ENCODE measurements around the gene SPHK1.

Gene SPHK1

DNA sequence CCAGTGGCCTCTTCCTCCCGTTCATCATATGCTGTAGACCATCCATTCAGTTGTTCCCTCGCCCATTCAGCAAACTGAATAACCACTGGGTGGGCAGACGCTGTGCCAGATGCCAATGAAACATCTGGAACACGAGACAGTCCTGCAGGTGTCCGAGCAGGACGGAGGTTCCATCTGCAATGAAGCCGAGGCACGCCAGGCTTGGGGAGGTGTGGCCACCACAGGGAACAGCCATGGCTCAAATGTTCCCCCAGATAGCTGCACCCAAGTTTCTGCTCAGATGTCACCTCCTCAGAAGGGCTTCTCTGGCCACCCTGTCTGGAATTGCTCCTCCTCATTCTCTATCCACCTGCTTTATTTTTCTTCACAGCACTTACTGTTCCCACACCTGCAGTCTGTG is 38.0 kb downstream of the SPHK1 start:
- TF ChIP-seq TAF1 (IDR thresholded peaks at IDR 0.05; ENCODE audit: low read depth) (no peak), EP300 (IDR thresholded peaks at IDR 0.05; ENCODE audit: borderline replicate concordance) (no peak), TCF12 (IDR thresholded peaks at IDR 0.05; ENCODE audit: low read depth) (no peak), TEAD4 (IDR thresholded peaks at IDR 0.05) (no peak), RAD21 (IDR thresholded peaks at IDR 0.05; ENCODE audit: low read depth) (no peak), YY1 (IDR thresholded peaks at IDR 0.05; ENCODE audit: low read depth) (no peak), FOXM1 (IDR thresholded peaks at IDR 0.05; ENCODE audit: borderline replicate concordance, low read depth) (no peak)
- TF ChIP-seq, protein P1, sequence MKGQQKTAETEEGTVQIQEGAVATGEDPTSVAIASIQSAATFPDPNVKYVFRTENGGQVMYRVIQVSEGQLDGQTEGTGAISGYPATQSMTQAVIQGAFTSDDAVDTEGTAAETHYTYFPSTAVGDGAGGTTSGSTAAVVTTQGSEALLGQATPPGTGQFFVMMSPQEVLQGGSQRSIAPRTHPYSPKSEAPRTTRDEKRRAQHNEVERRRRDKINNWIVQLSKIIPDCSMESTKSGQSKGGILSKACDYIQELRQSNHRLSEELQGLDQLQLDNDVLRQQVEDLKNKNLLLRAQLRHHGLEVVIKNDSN (IDR thresholded peaks at IDR 0.05), result no peak

DNA sequence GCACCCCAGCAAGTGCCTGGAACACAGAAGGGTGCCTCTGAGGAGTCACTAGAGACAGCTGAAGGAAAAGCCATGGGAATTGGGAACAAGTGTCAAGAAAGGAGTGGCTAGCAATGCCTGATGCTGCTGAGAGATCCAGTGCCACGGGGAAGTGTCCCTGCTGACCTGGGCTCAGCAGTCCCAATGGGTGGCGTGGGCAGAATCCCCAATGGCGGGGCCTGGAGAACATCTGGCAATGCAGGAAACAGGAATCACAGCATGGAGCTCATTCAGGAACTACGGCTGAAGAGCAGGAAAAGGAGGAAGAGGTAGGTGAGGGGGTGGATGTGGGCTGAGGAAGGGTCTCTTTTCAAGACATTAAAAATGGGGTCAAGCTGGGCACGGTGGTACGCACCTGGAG is 38.5 kb downstream of the SPHK1 start:
- TF ChIP-seq TEAD4 (IDR thresholded peaks at IDR 0.05), result no peak
- TF ChIP-seq CREB1 (IDR thresholded peaks at IDR 0.05; ENCODE audit: low read depth), result no peak
- TF ChIP-seq CEBPB (IDR thresholded peaks at IDR 0.05), result no peak
- no peak for TF ChIP-seq TCF12 (IDR thresholded peaks at IDR 0.05; ENCODE audit: low read depth)
- TF ChIP-seq YY1 (IDR thresholded peaks at IDR 0.05; ENCODE audit: low read depth), result no peak
- TF ChIP-seq REST (IDR thresholded peaks at IDR 0.05; ENCODE audit: low read depth), result no peak
- no peak for TF ChIP-seq EP300 (IDR thresholded peaks at IDR 0.05; ENCODE audit: borderline replicate concordance)
- TF ChIP-seq RAD21 (IDR thresholded peaks at IDR 0.05; ENCODE audit: low read depth), result no peak
- TF ChIP-seq ZBTB7A (IDR thresholded peaks at IDR 0.05; ENCODE audit: low read depth), result no peak
- no peak for TF ChIP-seq TAF1 (IDR thresholded peaks at IDR 0.05; ENCODE audit: low read depth)
- no peak for TF ChIP-seq EGR1 (IDR thresholded peaks at IDR 0.05)
- no peak for TF ChIP-seq NFIC (IDR thresholded peaks at IDR 0.05)
- TF ChIP-seq FOXM1 (IDR thresholded peaks at IDR 0.05; ENCODE audit: borderline replicate concordance, low read depth), result no peak

- TF ChIP-seq EGR1 (IDR thresholded peaks at IDR 0.05) (no peak), YY1 (IDR thresholded peaks at IDR 0.05; ENCODE audit: low read depth) (no peak), CREB1 (IDR thresholded peaks at IDR 0.05; ENCODE audit: low read depth) (no peak)
Observed at GRCh38 chr17:76426853-76427252, 42.4 kb downstream of the SPHK1 start.

GRCh38 chr17:76427501-76428231 is 43.3 kb downstream of the SPHK1 start:
- TF ChIP-seq TEAD4 (IDR thresholded peaks at IDR 0.05) (no peak), NFIC (IDR thresholded peaks at IDR 0.05) (no peak), TAF1 (IDR thresholded peaks at IDR 0.05; ENCODE audit: low read depth) (no peak), MAX (IDR thresholded peaks at IDR 0.05) (no peak), YY1 (IDR thresholded peaks at IDR 0.05; ENCODE audit: low read depth) (no peak), EP300 (IDR thresholded peaks at IDR 0.05; ENCODE audit: borderline replicate concordance) (no peak), RAD21 (IDR thresholded peaks at IDR 0.05; ENCODE audit: low read depth) (no peak)

- TF ChIP-seq CREB1 (IDR thresholded peaks at IDR 0.05; ENCODE audit: low read depth), result no peak
- TF ChIP-seq TAF1 (IDR thresholded peaks at IDR 0.05; ENCODE audit: low read depth), result no peak
- TF ChIP-seq EP300 (IDR thresholded peaks at IDR 0.05; ENCODE audit: borderline replicate concordance), result no peak
- no peak for TF ChIP-seq NFIC (IDR thresholded peaks at IDR 0.05)
- no peak for TF ChIP-seq YY1 (IDR thresholded peaks at IDR 0.05; ENCODE audit: low read depth)
- TF ChIP-seq EGR1 (IDR thresholded peaks at IDR 0.05), result no peak
- no peak for TF ChIP-seq TCF12 (IDR thresholded peaks at IDR 0.05; ENCODE audit: low read depth)
- no peak for TF ChIP-seq MAX (IDR thresholded peaks at IDR 0.05)
- no peak for TF ChIP-seq REST (IDR thresholded peaks at IDR 0.05; ENCODE audit: low read depth)
- no peak for TF ChIP-seq TEAD4 (IDR thresholded peaks at IDR 0.05)
- no peak for TF ChIP-seq ZBTB7A (IDR thresholded peaks at IDR 0.05; ENCODE audit: low read depth)
- no peak for TF ChIP-seq FOXM1 (IDR thresholded peaks at IDR 0.05; ENCODE audit: borderline replicate concordance, low read depth)
- TF ChIP-seq CEBPB (IDR thresholded peaks at IDR 0.05), result no peak
- TF ChIP-seq, protein P1 (IDR thresholded peaks at IDR 0.05), result no peak
Observed at GRCh38 chr17:76428511-76428910, 44.1 kb downstream of the SPHK1 start.

DNA sequence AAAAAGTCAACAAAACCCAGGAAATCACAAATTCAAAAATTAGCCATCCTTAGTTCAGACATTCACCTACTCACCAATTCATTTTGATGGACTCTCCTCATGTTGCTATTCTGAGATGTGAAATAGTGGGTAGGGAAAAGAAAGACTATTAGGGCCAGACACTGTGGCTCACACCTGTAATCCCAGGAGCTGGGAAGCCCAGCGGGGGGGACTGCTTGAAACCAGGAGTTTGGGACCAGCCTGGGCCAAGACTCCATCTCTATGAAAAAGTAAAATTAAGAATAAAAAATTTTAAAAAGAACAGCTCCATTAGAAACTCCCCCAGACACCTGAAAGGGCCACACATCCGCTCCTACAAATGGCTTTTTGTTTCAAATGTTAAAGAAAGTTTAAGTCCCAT is 47.1 kb downstream of the SPHK1 start:
- no peak for TF ChIP-seq EP300 (IDR thresholded peaks at IDR 0.05; ENCODE audit: borderline replicate concordance)
- no peak for TF ChIP-seq NFIC (IDR thresholded peaks at IDR 0.05)
- no peak for TF ChIP-seq EGR1 (IDR thresholded peaks at IDR 0.05)
- no peak for TF ChIP-seq YY1 (IDR thresholded peaks at IDR 0.05; ENCODE audit: low read depth)
- TF ChIP-seq TEAD4 (IDR thresholded peaks at IDR 0.05), result no peak
- no peak for TF ChIP-seq MAX (IDR thresholded peaks at IDR 0.05)
- no peak for TF ChIP-seq REST (IDR thresholded peaks at IDR 0.05; ENCODE audit: low read depth)
- TF ChIP-seq TCF12 (IDR thresholded peaks at IDR 0.05; ENCODE audit: low read depth), result no peak
- no peak for TF ChIP-seq FOXM1 (IDR thresholded peaks at IDR 0.05; ENCODE audit: borderline replicate concordance, low read depth)
- TF ChIP-seq TAF1 (IDR thresholded peaks at IDR 0.05; ENCODE audit: low read depth), result no peak
- TF ChIP-seq, protein P1 (IDR thresholded peaks at IDR 0.05), result no peak
- no peak for TF ChIP-seq ZBTB7A (IDR thresholded peaks at IDR 0.05; ENCODE audit: low read depth)
- no peak for TF ChIP-seq CEBPB (IDR thresholded peaks at IDR 0.05)
- no peak for TF ChIP-seq CREB1 (IDR thresholded peaks at IDR 0.05; ENCODE audit: low read depth)
- no peak for TF ChIP-seq RAD21 (IDR thresholded peaks at IDR 0.05; ENCODE audit: low read depth)

Data from Ishikawa (cell line).